ENCODE results near the gene CCDC7. TPM values are rescaled to one million over a fixed set of nuclear protein-coding genes. Genes with fewer than 3 reads are reported as not detected.

CCDC7 gene
- total and polyA plus RNA-seq, 8 donors: 5.4 to 20.5 (median 8.5) TPM

GRCh38 chr10:32445036-32445435 is 904 bp upstream of the CCDC7 start:
- TF ChIP-seq, protein P1, sequence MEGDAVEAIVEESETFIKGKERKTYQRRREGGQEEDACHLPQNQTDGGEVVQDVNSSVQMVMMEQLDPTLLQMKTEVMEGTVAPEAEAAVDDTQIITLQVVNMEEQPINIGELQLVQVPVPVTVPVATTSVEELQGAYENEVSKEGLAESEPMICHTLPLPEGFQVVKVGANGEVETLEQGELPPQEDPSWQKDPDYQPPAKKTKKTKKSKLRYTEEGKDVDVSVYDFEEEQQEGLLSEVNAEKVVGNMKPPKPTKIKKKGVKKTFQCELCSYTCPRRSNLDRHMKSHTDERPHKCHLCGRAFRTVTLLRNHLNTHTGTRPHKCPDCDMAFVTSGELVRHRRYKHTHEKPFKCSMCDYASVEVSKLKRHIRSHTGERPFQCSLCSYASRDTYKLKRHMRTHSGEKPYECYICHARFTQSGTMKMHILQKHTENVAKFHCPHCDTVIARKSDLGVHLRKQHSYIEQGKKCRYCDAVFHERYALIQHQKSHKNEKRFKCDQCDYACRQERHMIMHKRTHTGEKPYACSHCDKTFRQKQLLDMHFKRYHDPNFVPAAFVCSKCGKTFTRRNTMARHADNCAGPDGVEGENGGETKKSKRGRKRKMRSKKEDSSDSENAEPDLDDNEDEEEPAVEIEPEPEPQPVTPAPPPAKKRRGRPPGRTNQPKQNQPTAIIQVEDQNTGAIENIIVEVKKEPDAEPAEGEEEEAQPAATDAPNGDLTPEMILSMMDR (IDR thresholded peaks at IDR 0.05): no peak
- ATAC-seq (no peak), DNase-seq (no peak)
- intact Hi-C loops (cut with DNase I): no loop called here
- no peak overlapping the region for H3K27ac ChIP-seq
- peaks cover 8 to 12% of the 10 kb centered on the region in 2 donors for H3K4me1 ChIP-seq
- H3K27me3 ChIP-seq: no peaks in the 10 kb centered on the region
- H3K4me3 ChIP-seq: peak overlapping the region; percentile 55 to 59
- no peaks in the 10 kb centered on the region for H3K36me3 ChIP-seq
- no peaks in the 10 kb centered on the region for H3K9me3 ChIP-seq

DNA sequence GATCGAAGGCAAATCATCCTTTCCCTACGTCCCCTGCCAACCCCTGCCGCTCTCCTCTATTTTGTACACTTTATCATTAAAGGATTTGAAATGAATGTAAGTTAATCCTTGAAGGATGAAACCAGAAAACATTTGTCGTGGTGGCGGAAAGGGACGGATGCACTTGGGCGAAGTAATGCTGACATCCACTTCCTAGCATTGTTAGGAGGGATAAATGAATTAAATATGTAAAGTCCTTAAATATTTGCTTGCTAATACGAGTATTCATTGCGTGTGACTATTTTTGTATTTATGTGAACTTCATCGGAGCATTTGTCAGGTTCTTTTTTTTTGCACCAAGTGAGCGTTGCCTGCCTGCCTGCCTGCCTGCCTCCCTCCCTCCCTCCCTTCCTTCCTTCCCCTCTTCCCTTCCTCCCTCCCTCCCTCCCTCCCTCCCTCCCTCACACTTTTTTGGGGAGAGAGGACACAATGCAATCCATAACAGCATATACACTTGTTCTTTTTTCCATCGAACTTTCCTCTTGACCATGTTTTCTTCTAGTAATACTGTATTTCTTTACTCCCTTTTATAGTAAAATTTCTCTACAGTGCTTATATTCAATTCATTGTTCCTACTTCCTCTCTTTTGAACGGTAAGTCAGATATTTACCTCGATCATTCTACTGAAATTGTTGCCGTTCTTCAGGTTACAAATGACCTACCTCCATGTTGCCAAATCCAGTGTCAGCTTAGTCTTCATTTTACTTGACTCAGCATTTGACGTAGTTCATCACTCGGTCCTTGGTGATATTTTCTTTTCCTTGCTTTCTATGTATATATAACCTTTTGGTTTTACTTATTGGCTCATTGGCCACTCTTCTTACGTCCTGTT is 831 bp downstream of the CCDC7 start:
- H3K9me3 ChIP-seq: no peaks in the 10 kb centered on the region
- ATAC-seq (peak; percentile 54), DNase-seq (peak in 1 of 4 donors; percentile 75)
- no peaks in the 10 kb centered on the region for H3K36me3 ChIP-seq
- TF ChIP-seq, protein P1 (IDR thresholded peaks at IDR 0.05): no peak
- intact Hi-C loops (cut with DNase I): no loop called here
- no peaks in the 10 kb centered on the region for H3K27me3 ChIP-seq
- H3K4me1 ChIP-seq: peaks cover 8 to 12% of the 10 kb centered on the region in 2 donors
- peak overlapping the region; percentile 55 to 59 for H3K4me3 ChIP-seq
- peak overlapping the region; percentile 98 to 99 for H3K27ac ChIP-seq

DNA sequence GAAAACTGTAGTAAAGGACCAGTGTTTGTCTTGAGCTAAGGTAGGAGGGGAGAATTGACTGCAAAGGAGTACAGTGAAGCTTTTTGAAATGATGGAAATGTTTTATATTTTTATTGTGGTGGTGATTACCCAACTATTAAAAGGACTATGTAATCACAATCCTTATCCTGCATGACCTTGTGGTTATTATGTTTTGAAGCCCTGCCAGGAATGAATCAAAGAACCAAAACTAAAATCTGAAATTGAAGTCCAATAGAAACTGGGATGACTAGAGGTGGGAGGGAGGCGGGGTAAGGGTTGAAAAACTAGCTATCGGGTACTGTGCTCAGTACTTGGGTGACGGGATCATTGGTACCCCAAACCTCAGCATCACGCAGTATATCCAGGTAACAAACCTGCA is 8.2 kb downstream of the CCDC7 start:
- H3K4me1 ChIP-seq: no peaks in the 10 kb centered on the region
- no peaks in the 10 kb centered on the region for H3K9me3 ChIP-seq
- intact Hi-C loops (cut with DNase I): no loop called here
- ATAC-seq: no peak
- TF ChIP-seq, protein P1 (IDR thresholded peaks at IDR 0.05): no peak
- no peak overlapping the region for H3K27ac ChIP-seq
- H3K4me3 ChIP-seq: no peak overlapping the region
- H3K27me3 ChIP-seq: no peaks in the 10 kb centered on the region
- H3K36me3 ChIP-seq: peaks cover 0 to 30% of the 10 kb centered on the region in 2 donors
- no peak for DNase-seq

DNA sequence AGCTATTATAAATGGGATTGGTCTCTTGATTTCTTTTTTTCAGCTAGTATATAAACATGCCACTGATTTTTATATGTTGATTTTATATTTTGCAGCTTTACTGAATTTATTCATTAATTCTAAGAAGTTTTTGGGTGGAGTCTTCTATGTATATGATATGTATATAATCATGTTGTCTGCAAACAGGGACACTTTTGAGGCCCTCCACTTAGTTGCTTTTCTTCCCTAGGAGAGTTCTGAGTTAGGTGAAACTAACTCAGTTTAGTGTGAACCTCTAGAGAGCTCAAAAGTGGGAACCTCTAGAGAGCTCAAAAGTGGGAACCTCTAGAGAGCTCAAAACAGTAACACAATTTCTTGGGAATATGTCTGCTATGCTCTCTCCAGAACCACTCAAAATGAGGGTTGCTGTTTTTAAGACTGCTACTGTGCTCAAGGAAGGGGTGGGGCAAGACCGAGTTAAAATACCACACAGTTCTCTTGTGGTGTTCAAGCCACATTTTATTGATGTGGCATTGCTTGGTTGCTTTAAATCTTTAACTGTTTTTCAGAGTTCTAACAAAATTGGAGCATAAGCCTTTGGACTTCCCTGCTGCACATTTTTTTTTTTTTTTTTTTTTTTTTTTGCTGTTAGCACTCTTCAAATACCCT is 13.2 kb downstream of the CCDC7 start:
- peak; percentile 86 for ATAC-seq
- DNase-seq: no peak
- peaks cover 4 to 23% of the 10 kb centered on the region in 2 donors for H3K36me3 ChIP-seq
- H3K4me1 ChIP-seq: no peaks in the 10 kb centered on the region
- no peak overlapping the region for H3K27ac ChIP-seq
- TF ChIP-seq, protein P1 (IDR thresholded peaks at IDR 0.05): no peak
- no peaks in the 10 kb centered on the region for H3K9me3 ChIP-seq
- intact Hi-C loops (cut with DNase I): no loop called here
- H3K4me3 ChIP-seq: no peak overlapping the region
- H3K27me3 ChIP-seq: no peaks in the 10 kb centered on the region

DNA sequence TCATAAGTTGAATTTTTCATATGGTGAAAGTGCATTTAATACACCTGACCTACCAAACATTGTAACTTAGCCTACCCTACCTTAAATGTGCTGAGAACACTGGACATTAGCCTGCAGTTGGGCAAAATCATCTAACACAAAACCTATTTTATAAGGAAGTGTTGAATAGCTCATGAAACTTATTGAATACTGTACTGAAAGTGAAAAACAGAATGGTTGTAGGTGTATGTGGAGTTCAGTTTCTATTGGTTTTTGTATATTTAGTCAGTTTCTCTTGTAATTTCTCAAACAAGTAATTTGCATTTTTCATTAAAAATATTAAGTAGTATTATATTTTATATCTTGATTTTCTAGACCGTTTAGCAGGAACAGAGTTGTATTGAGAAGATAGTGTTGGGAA is 15.3 kb downstream of the CCDC7 start:
- H3K4me1 ChIP-seq: no peaks in the 10 kb centered on the region
- no peaks in the 10 kb centered on the region for H3K27me3 ChIP-seq
- ATAC-seq (no peak), DNase-seq (no peak)
- no peaks in the 10 kb centered on the region for H3K9me3 ChIP-seq
- TF ChIP-seq, protein P1 (IDR thresholded peaks at IDR 0.05): no peak
- no peak overlapping the region for H3K4me3 ChIP-seq
- no peak overlapping the region for H3K27ac ChIP-seq
- intact Hi-C loops (cut with DNase I): no loop called here
- peaks cover 4 to 13% of the 10 kb centered on the region in 2 donors for H3K36me3 ChIP-seq

All from left lung (tissue), 10 donors.